CD4-positive, alpha-beta T cell treated with Interleukin-10 for 1 hour (primary cell): Measurements from ENCODE around the gene SAP30BP.

Source experiments
- DNase-seq: peaks from one replicate; pipeline ENCODE4 v3.0.0-alpha.2; 2020

Gene SAP30BP

DNA sequence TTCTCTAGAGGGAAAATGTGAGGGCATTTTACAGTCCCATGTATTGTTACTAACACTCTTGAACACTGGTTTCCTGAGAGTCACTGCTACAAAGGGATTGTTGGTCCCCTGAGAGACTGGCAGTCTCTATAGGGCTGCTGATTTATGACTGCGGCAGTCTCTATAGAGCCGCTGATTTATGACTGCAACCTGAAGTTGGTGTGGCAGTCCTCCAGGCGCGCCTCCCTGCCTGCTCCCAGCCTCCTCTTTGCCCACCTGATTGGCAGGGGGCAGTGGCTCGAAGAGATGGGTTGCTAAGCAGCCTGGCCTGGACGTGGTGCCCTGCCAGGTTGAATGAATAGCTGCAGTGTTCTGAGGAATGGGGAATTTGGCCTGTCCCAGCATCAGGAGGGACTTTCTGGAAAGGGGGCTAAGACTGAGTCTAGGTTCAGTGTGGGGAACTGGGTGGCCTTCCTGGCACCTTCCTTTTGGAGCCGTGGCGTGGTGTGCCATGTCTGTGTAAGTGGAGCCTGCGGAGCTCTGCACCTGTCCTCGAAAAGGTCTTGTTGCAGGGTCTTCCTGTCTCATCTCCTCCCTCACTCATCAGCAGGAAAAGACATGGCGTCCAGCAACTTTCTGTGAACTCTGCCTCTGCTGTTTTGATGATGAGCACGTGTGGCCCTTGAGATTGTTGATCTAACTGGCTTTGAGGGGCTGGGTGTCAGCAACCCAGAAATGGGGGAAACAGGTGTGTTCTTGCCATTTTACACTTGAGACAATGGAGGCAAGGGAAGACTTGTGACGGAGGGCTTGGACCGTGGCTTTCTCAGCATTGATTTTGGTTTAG, 24.9 kb downstream of the SAP30BP start:
- DNase-seq = no peak

DNA sequence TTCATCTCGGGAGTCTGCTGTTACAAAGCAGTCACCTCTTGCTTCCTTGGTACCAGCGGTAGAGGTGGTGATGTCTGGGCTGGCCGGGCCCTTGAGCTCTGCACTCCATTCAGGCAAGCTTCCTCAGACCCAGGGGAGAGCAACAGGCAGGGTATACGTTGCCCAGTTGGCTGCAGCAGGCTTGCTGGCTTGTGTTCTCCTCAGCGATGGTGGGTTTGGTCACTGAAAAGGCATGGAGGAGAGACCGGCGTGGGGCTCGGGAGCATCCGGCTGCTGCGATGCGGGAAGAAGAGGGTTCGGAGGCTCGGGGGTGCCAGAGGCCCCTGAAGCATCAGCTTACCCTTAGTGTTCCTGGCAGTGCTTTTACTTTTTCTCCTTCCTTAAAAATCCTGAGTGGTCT, 25.8 kb downstream of the SAP30BP start:
- DNase-seq = no peak

DNA sequence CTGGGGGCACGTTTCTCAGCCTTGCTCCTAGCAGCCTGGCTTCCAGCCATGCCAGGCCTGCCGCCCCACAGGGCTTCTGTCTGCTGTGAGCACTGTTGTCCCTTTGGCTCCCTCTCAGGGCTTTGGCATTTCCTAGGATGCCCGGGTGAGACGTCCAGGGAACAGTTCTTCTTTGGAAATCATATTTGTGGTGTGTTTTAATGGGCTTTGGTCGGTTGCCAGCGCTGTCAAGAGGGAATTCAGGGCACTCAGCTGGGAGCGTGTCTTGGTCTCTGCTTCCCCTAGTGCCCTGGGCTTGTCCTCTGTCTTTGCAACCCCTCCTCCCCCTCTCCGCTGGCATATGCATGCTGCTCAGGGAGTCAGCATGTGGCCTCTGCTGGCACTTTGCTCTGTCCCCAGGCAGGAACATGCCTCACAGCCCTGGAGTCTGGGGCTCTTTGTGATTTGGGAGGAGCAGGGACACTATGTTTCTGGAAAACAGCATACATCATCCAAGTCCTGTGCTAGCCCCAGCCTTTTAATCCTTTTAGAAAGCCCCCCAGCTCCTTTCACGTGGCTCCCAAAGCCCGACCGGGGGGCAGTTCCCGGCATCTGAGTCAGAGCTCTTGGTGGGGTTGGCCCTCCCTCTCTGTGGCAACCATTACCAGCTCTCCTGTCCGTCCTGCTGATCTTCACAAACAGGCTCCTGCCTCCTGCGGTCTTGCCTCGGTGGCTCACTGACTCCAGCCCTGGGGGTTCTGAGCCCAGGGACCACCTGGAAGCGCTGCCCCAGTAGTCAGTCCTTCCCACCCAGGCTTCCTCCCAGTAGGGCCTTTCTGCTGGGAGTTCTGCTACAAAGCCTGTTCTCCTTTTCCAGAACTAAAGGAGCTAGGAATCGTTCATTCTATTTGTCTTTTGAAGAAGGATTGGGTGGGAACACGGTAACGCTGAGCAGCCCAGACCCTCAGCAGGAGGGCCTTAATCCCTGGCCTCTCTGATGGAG, 26.7 kb downstream of the SAP30BP start:
- no peak for DNase-seq

DNA sequence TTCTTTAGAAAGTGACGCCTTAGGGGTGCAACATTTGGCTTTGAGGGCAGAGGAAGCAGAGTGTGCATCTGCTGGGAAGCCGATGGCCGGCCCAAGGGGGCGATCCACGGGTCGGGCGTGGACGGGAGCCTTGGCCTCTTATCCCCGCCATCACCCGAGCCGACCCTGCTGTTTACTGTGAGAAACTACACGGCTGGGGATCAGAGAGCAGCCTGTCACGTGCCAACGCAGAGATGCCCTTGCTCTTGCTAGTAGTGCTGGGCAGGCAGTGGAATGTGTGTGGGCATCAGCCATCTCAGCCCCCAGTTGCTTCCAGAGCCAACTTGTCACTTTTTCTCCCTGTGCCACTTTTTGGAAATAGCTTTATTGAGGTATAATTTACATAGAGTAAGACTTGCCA, 27.4 kb downstream of the SAP30BP start:
- no peak for DNase-seq

DNA sequence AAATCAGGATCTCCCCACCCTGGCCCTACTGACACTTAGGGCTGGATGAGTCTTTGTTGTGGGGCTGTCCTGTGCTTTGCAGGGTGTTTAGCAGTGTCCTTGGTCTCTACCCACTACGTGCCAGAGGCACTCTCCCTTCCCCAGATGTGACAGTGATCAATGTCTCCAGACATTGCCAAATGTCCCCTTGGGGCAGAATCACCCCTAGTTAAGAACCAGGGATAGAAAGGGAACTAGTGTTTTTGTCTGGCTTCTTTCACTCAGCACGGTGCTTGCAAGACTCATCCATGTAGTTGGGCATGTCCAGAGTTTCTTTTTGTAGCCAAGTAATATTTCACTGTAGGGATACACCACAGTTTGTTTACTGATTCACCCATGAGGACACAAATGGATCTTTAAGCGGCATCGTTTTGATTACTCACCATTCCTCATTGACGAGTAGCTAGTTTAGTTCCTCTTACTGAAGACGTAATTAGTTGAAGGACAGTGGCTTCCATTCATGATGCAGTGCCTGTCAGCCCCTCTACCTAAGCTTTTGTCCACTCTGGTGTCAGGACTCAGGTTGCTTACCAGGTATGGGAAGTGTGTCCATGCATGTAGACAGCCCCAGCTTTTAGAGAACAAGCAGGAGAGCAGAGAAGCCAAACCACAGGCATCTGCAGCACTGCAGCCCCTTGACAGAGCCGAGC, 28.1 kb downstream of the SAP30BP start:
- DNase-seq = no peak

DNA sequence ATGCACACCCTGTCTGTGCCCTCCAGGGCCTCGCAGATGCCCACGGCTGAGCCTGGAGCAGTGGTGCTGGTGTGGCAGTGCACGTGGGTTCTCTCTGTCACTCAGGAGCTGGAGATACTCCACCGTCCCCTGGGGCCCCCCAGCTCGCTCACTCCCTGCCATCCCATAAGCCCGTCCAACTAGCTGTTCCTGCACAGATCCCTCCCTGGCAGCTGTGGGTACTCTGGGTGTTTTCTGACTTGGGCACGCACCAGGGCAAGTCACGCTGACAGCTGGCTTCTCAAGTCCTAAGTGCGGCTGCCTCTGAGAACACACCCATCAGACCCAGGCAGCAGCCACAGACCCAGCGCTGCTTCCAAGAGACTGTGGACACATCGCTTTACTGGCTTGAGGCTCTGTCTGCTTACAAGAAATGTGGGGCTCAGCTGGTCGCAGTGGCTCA, 28.7 kb downstream of the SAP30BP start:
- no peak for DNase-seq

DNA sequence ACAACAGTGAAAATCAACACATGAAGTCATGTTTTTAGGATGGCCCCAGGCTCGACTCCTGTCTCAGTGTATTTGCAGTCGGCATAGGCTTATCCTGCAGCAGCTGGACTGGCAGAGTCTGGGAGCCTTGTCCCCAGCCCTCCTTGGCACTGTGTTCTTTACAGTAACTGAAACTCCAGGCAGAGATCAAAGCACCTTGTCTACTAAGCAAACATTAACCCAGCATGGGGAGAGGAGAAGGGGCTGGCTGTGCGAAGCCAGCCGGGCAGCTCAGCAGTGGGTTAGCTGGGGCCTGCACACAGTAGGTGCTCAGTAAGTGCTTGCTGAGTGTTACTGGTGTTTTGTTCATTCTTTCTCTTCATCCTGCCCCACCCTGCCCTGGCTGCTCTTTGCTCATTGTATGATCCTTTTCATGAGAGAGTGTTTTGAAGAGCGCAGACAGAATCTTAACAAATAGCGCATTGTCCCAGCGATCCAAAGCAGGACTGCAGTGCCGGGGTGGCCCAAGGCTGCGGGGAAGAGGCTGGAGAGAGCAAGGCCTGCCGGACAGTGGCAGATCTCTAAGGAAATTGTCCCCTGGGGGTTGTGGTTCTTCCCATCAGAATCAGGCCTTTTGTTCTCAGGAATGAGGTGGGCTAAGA, 30.6 kb downstream of the SAP30BP start:
- DNase-seq = no peak

DNA sequence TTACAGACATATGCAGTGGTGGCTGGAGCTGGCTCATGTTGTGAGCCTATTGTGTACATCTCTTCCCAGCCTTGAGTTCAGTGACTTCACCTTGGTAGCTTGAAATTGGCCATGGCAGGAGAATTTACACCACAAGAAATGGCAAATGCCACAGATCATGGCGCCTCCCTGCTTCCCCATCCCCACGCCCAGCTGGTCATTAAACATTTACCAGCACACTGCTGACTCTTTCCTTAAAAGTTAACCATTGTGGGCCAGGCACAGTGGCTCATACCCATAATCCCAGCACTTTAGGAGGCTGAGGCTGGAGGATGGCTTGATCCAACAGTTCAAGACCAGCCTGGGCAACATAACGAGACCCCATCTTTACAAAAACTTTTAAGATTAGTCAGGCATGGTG, 31.5 kb downstream of the SAP30BP start:
- no peak for DNase-seq

DNA sequence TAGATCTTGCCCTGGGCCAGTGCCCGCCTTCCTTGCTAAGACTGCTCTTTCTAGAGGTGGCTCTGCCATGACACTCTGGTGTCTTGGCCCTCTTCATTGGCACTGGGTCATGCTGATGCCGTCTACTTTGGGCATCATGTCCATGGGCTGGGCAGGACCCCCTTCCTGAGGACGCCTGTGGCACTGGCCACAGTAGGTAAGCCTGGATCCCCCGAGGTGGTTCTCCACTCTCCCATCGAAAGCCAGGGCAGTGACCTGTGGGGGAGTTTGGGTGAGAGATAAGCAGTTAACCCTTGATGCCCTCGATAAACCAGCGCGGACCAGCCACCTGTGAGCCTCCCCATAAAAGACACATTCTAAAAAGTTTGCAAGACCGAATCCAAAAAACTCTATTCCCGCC, 34.1 kb downstream of the SAP30BP start:
- DNase-seq = no peak

DNA sequence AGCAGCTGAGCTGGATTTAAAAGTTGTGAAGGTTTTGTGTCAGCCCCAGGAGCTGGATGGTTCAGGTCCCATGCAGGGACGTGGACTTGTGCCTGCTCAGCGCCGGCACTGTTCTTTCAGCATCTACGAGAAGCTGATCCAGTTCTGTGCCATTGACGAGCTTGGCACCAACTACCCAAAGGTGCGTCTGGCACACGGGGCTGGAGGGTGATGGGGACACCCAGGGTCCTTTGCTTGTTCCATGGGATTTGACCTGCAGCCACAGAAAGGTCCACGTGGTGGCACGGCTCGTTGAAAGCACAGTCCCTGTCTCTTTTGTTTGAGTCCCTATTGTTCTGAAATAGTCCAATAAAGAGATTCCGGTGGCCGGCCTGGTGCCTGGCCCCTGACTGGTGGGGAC, 36.1 kb downstream of the SAP30BP start:
- no peak for DNase-seq

DNA sequence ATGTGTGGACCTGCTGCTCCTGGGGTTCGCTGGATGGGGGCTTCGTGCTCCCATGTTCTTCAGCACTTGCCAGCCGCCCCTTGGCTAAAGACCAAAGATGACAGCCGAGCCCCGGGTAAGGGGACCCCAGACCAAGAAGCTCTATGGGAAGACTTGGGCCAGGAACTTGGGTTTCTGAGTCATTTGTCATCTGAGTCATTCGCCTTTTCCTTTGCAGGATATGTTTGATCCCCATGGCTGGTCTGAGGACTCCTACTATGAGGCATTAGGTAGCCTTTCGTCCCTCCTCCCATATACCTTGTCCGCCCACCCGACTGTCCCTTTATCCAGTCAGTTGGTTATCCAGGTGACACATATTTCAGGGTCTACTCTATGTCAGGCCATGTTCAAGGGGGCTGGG, 36.5 kb downstream of the SAP30BP start:
- DNase-seq = no peak

DNA sequence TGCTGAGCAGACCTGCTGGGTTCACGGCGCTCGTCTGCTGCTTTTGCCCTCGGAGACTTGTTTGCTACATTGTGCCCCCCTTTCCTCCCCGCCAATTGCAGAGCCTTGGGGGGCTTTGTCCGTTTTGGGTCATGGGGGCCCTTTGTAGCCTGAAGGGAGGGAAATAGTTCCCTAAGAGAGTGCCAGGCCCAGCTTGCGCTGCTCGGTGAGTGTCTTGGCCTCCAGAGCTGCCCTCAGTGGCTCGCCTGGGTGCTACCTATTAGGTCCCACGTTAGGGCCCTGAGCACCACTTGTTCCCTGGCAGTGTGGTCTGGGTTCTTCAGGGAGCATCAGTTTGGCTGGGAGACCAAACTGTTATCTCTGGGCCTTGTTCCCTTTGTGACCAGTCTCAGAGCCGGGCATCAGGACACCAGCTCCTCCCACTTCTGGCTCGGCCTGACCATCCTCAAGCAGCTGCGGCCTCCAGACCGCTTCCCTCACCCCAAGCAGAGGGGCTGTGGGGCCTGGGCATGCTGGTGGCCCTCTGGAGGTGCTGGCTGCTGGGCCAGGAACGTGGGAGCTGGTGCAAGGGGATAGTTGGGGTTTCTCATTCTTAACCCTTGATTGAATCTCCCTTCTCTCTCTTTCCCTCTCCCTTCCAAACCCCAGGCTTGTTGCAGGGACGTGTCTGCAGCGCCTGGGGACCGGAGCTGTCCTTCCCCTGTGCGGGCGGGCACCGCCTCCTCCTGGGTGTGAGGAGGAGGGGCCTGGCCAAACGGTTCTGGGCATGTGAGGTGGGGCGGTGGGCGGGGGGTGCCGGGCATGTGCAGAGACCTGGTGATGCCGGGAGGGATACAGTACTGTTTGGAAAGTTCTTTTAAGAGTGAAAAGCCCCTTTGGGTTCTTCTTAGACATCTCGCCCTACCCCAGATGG, 38.1 kb downstream of the SAP30BP start:
- DNase-seq = no peak

DNA sequence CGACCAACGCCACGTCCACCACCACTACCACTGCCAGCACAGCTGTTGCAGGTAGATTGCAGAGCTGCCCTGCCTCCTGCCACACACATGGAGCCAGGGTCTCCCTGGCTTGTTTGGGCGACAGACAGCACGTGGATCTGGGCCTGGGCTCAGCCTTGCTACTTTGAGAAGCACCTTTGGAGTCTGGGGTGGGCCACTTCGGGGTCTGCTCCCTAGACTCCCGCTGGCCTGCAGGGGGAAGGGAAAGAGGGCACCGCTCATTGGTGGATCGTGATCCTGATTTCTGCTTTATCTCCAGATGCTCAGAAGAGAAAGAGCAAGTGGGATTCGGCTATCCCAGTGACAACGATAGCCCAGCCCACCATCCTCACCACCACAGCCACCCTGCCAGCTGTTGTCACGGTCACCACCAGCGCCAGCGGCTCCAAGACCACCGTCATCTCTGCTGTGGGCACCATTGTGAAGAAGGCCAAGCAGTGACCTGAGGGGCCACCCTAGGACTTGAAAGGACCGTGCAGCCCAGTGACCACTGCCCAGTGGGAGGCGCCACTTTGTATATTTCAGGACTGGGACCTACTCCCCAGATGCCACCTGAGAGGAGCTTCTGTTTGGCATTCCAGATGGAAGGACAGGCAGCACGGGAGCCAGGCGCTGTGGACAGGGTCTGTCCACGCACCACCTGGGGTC, 39.0 kb downstream of the SAP30BP start:
- DNase-seq = no peak

DNA sequence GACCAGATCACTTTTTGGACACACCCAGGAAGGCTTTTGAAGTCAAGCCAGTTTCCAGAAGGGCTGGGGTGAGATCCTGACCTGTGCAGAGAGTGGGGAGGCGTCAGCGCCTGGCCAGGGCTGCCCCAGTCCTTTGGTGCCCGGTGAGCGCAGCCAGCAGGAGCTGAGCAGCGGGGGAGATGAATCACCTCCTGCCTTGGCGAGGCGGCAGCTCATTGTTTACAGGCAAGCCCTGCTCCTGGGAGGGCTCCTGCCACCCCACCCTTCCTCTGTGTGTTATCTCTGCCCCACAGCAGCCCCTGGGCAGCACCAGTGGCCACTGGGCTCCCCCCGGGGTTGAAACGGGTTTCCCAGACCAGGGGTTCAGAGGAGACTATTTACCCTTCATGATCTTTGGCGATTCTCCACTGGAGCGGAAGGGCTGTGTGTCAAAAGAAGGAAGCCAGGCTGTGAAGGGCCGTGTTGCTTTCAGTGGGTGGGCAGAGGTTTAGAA, 40.0 kb downstream of the SAP30BP start:
- no peak for DNase-seq

DNA sequence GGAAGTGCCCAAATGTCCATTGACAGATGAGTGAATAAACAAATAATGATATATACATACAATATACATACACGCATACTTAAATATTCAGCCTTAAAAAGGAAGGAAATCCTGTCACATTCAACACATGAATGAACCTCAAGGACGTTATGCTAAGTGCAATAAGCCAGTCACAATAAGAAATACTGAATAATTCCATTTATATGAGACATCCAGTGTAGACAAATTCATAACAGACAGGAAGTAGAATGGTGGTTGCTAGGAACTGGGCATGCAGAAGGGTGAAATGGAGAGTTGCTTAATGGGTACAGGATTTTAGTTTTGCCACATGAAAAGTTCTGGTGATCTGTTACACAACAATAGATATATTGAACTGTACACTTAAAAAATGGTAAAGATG, 45.3 kb downstream of the SAP30BP start:
- DNase-seq = no peak

DNA sequence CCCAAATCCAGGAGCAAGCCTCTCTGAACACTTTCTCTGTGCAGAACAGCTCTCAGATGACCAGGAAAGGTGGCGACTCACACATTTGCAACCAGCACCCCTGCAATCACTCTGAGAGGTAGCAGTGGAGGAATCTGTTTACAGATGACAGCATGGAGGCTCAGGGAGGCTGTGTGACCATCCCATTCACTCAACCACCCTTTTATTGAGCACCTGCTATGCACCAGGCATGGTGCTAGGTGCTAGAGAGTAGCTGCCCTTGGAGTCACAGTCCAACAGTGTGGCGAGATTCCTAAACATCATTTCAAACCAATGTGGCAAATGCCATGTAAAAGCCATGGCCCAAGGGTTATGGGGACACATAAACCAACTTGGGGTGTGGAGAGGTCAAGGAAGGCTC, 52.6 kb downstream of the SAP30BP start:
- no peak for DNase-seq

DNA sequence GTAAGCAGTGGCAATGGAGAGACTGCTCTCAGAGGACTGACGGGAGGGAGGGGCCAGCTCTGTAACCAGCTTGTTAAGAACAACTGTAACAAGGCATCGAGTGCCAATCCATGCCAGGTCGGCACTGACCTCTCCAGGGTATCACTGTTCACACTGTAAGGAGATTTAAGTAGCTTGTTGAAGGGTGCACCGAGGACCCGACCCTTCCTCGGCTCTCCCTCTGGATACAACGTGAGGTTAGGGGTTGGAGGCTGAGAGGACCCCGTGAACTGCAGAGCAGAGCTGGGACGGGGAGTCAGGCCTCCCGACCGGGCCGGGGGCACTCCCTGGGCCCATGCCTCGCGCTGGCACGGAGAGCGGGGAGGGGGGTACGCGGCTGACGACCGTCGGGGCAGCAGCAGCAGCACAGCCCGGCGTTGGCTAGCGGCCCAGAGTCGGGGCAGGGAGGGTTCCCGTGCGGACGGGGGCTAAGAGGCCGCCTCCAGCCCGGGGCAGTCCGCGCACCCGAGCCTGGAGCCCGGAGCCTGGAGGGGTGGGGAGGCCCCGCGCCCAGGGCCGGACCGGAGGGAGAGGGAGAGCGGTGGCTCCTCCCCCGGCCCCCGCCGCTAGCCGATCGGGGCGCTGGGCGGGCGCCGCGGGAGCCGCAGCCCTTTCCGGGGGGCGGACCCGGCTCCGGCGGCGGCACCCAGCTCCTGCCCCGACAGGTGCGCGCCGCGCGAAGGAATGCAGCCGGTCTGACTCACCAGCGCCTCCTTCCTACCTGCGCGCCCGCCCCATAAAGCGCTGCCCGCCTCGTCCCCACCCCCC, 53.7 kb downstream of the SAP30BP start, which contains the start of gene ITGB4:
Gene ITGB4, plus strand, starts transcription at position 804 of the 807 bp plus-strand sequence. CDS start 3,245 bp downstream, outside the sequence.
- peak; percentile 74 for DNase-seq

DNA sequence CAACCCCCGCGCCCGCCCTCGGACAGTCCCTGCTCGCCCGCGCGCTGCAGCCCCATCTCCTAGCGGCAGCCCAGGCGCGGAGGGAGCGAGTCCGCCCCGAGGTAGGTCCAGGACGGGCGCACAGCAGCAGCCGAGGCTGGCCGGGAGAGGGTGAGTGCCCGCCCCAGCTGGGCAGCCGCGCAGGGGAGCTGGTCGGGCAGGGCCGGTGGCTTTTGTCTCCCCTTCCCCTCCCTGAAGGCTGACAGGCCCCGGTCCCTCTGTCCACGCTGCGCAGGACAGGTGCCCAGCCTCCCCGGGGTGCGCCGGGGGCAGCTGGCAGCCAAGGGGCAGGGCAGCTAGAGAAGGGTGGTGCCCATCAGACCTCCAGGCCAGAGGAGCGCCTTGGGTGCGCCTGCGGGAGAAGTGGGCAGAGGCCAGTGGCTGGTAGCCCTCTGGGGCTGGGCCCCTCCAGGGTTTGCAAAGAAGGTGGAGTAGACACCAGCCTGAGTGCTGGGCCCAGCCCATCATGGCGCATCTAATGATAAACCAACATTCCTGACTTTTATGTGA, 54.4 kb downstream of the SAP30BP start:
- no peak for DNase-seq

DNA sequence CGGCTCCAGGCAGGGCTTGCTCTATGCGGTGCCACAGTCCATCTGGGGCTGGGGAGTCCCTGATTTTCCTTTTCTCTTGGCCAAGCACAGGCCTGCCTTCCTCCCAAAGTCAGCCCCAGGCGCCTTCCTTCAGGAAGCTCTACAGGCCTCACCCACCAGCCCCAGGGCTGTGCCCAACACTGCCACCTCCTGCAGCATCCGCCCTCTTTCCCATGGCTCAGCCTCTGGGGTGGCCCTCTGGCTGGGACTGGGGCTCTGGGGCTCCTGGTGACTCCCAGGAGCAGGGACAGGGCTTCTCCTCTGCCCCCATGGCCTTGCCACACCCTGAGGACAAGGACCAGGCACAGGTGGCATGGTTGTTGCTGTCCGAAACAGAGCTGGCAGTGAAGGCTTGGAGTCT, 54.9 kb downstream of the SAP30BP start:
- no peak for DNase-seq
